Measurements from ENCODE around the gene CST8. TPM values are rescaled to one million over a fixed set of nuclear protein-coding genes. Genes with fewer than 3 reads are reported as not detected.

CST8 gene
- total RNA-seq, 6 experiments from 2014 or later, result not detected

- DNase-seq, result no peak
- Mint-ChIP-seq H3K4me3 (no peak overlapping the region), H3K9me3 (no peaks in the 10 kb centered on the region), H3K27ac (no peak overlapping the region), H3K4me1 (ENCODE audit: low read depth) (no peaks in the 10 kb centered on the region), H3K36me3 (ENCODE audit: low read depth) (no peaks in the 10 kb centered on the region), H3K27me3 (ENCODE audit: insufficient read depth) (peaks cover 4% of the 10 kb centered on the region; the same call in 1 of the 2 replicates)
- TF ChIP-seq CTCF (IDR thresholded peaks at IDR 0.05), result no peak
Measured at GRCh38 chr20:23477223-23477622, 13.7 kb upstream of the CST8 start.

GRCh38 chr20:23479043-23479442, 11.9 kb upstream of the CST8 start:
- DNase-seq, result no peak
- TF ChIP-seq CTCF (IDR thresholded peaks at IDR 0.05), result no peak
- no peaks in the 10 kb centered on the region for H3K4me1 Mint-ChIP-seq (ENCODE audit: low read depth)
- no peaks in the 10 kb centered on the region for H3K9me3 Mint-ChIP-seq
- no peak overlapping the region for H3K4me3 Mint-ChIP-seq
- no peak overlapping the region for H3K27ac Mint-ChIP-seq
- H3K36me3 Mint-ChIP-seq (ENCODE audit: low read depth), result no peaks in the 10 kb centered on the region
- H3K27me3 Mint-ChIP-seq (ENCODE audit: insufficient read depth), result peaks cover 3% of the 10 kb centered on the region

- no peak overlapping the region for H3K27ac Mint-ChIP-seq
- no peaks in the 10 kb centered on the region for H3K4me1 Mint-ChIP-seq (ENCODE audit: low read depth)
- H3K9me3 Mint-ChIP-seq, result no peaks in the 10 kb centered on the region
- no peaks in the 10 kb centered on the region for H3K36me3 Mint-ChIP-seq (ENCODE audit: low read depth)
- DNase-seq, result no peak
- no peak overlapping the region for H3K4me3 Mint-ChIP-seq
- TF ChIP-seq CTCF (IDR thresholded peaks at IDR 0.05), result no peak
- peaks cover 1% of the 10 kb centered on the region; the same call in 1 of the 2 replicates for H3K27me3 Mint-ChIP-seq (ENCODE audit: insufficient read depth)
Measured at GRCh38 chr20:23482138-23482537, 8.8 kb upstream of the CST8 start.

- DNase-seq, result no peak
- no peak for TF ChIP-seq CTCF (IDR thresholded peaks at IDR 0.05)
- H3K4me1 Mint-ChIP-seq (ENCODE audit: low read depth), result no peaks in the 10 kb centered on the region
Measured at GRCh38 chr20:23484081-23484480, 6.8 kb upstream of the CST8 start.

GRCh38 chr20:23488470-23488869, 2.4 kb upstream of the CST8 start:
- no peaks in the 10 kb centered on the region for H3K4me1 Mint-ChIP-seq (ENCODE audit: low read depth)
- no peak for TF ChIP-seq CTCF (IDR thresholded peaks at IDR 0.05)
- no peak overlapping the region for H3K27ac Mint-ChIP-seq
- no peak overlapping the region for H3K4me3 Mint-ChIP-seq
- no peaks in the 10 kb centered on the region for H3K9me3 Mint-ChIP-seq
- peaks cover 1% of the 10 kb centered on the region; the same call in 1 of the 2 replicates for H3K27me3 Mint-ChIP-seq (ENCODE audit: insufficient read depth)
- no peak for DNase-seq
- H3K36me3 Mint-ChIP-seq (ENCODE audit: low read depth), result no peaks in the 10 kb centered on the region

More at GRCh38 chr20:23484081-23484480, 6.8 kb upstream of the CST8 start:
- Mint-ChIP-seq H3K9me3 (no peaks in the 10 kb centered on the region), H3K27me3 (ENCODE audit: insufficient read depth) (peaks cover 1% of the 10 kb centered on the region; the same call in 1 of the 2 replicates), H3K27ac (no peak overlapping the region), H3K36me3 (ENCODE audit: low read depth) (no peaks in the 10 kb centered on the region), H3K4me3 (no peak overlapping the region)

- DNase-seq, result no peak
- no peak for TF ChIP-seq CTCF (IDR thresholded peaks at IDR 0.05)
- Mint-ChIP-seq H3K4me3 (no peak overlapping the region), H3K4me1 (ENCODE audit: low read depth) (no peaks in the 10 kb centered on the region), H3K27ac (no peak overlapping the region), H3K9me3 (no peaks in the 10 kb centered on the region), H3K36me3 (ENCODE audit: low read depth) (no peaks in the 10 kb centered on the region), H3K27me3 (ENCODE audit: insufficient read depth) (peaks cover 1% of the 10 kb centered on the region; the same call in 1 of the 2 replicates)
Measured at GRCh38 chr20:23488996-23489395, 1.9 kb upstream of the CST8 start.
